22Rv1 (cell line): Measurements from ENCODE around the gene MYO7B.

Experiments used
- H3K27ac ChIP-seq: fragments of 450-650 bp; 2 replicates; pipeline ENCODE4 v1.5.1; 2017
- ZFX ChIP-seq: fragments of 450-650 bp; IDR thresholded peaks from 2 replicates; pipeline ENCODE4 v1.6.1; 2017; ENCODE audit warnings: antibody characterized with exemption, borderline replicate concordance
- TF ChIP-seq, protein P1 (sequence below): fragments of 450-650 bp; IDR thresholded peaks from 2 replicates; pipeline ENCODE4 v1.5.1; 2017; ENCODE audit warnings: mild to moderate bottlenecking

Gene MYO7B

GRCh38 chr2:127614246-127614645 lies 78.8 kb downstream of the MYO7B start:
- H3K27ac ChIP-seq = no peak overlapping the region
- TF ChIP-seq, protein P1, sequence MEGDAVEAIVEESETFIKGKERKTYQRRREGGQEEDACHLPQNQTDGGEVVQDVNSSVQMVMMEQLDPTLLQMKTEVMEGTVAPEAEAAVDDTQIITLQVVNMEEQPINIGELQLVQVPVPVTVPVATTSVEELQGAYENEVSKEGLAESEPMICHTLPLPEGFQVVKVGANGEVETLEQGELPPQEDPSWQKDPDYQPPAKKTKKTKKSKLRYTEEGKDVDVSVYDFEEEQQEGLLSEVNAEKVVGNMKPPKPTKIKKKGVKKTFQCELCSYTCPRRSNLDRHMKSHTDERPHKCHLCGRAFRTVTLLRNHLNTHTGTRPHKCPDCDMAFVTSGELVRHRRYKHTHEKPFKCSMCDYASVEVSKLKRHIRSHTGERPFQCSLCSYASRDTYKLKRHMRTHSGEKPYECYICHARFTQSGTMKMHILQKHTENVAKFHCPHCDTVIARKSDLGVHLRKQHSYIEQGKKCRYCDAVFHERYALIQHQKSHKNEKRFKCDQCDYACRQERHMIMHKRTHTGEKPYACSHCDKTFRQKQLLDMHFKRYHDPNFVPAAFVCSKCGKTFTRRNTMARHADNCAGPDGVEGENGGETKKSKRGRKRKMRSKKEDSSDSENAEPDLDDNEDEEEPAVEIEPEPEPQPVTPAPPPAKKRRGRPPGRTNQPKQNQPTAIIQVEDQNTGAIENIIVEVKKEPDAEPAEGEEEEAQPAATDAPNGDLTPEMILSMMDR = no peak
- no peak for TF ChIP-seq ZFX

DNA sequence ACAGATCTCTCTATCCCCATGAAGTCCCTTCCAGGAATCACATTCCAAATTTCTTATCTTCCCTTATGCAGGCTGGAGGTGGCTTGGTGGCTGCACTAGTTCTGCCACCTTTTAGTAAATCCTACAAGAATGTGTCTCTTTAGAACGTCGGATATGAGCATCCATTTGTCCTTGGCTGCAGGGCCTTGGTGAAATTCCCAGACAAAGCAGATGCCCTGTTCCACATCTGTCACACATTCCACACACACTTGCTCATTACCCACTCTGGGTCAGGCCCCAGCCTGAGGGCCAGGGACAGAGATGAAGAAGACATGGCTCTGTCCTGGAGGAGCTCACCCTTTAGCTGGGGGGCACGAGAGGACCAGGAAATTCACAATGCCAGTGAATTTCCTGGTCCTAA lies 79.2 kb downstream of the MYO7B start:
- TF ChIP-seq, protein P1 = no peak
- TF ChIP-seq ZFX = no peak
- H3K27ac ChIP-seq = no peak overlapping the region

DNA sequence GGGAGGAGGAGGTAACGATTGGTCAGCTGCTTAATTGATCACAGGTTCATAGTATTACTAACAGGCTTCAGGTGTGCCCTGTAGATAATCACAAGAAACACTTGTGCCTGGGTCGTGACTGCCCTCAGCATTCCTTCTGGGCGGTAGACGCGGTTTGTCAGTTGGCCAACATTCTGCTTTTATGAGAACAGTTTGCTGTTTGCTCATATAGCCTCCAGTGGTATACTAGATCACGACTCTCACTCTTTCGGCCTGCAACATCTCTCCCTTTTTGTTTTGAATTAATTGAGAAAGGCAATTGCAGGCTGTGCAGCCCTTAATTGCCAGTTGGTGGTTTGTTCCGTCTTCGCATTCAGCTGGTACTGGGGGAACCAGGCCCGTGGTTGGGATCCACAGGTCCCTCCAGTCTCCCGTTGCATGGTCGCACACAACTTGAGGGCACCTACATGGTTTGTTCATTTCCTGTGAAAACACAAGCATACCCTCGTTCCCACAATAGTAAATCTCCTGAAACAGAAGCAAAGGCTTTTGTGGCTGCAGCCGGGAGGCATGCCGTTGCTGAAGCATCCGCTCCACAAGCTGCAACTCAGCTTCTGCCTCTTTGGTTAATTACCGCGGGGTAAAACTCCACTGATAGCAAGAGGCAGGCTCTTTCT lies 80.2 kb downstream of the MYO7B start:
- H3K27ac ChIP-seq = no peak overlapping the region
- TF ChIP-seq, protein P1 = no peak

DNA sequence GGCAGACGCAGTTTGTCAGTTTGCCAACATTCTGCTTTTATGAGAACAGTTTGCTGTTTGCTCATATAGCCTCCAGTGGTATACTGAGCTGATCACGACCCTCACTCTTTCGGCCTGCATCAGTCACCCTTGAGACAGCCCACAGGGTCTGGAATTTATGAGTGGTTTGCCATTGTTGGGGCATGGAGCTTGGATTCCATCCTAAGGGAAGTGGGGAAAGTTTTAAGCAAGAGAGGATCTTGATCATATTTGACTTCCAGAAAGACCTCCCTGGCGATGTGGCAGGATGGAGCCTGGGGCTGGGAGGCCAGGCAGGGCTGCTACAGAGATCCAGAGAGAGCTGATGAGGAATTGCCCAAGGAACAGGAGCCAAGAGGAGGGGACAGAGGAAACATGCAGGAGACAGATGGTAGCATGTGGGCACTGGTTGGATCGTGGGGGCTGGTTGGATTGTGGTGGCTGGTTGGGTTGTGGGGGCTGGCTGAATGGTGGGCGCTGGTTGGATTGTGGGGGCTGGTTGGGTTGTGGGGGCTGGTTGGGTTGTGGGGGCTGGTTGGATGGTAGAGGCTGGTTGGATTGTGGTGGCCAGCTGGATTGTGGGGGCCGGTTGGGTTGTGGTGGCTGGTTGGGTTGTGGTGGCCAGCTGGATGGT lies 83.2 kb downstream of the MYO7B start:
- no peak overlapping the region for H3K27ac ChIP-seq
- TF ChIP-seq, protein P1 = no peak
- no peak for TF ChIP-seq ZFX

GRCh38 chr2:127619203-127619590 lies 83.7 kb downstream of the MYO7B start:
- TF ChIP-seq, protein P1 = no peak
- TF ChIP-seq ZFX = no peak
- no peak overlapping the region for H3K27ac ChIP-seq

- H3K27ac ChIP-seq = no peak overlapping the region
- TF ChIP-seq ZFX = no peak
- TF ChIP-seq, protein P1 = no peak
These were observed 84.6 kb downstream of the MYO7B start for GRCh38 chr2:127619877-127620705.

DNA sequence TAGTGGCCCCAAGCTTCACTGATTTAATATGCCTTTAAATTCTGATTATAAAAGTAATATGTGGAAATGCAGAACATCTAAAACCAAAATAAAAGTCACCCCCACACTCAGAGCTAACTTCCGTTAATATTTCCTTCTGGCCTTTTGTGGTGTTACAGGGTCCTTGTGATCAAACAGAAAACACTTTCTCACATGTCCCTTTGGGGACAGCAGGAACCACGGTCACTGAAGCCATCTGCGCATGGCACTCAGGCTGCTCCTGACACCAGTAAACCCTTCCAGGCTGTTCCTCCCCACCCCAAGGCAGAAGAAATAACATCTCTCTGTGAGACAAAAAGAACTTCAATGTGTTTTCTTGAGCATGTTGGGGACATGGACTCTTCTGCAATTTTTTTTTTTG lies 85.4 kb downstream of the MYO7B start:
- TF ChIP-seq, protein P1 = no peak
- TF ChIP-seq ZFX = no peak
- H3K27ac ChIP-seq = no peak overlapping the region
